B cell (primary cell): ENCODE data around the gene CHIT1. TPM values are rescaled to one million over a fixed set of nuclear protein-coding genes. Genes with fewer than 3 reads are reported as not detected.

Source experiments
- ATAC-seq: fragments of 200-7000 bp; cut with Tn5 transposase; one replicate; pipeline ENCODE4 v1.10.0; 2021; ENCODE audit warnings: low read depth, mild to moderate bottlenecking, moderate number of reproducible peaks, moderate library complexity
- CTCF ChIA-PET: fragments of 350-600 bp; sonication (Branson Sonifier 250); formaldehyde crosslinking; loops from one replicate; lab custom pipeline; 2021; ENCODE audit warnings: antibody characterized with exemption, inconsistent platforms; lab: Charles Lee
- POLR2A ChIA-PET: fragments of 350-600 bp; sonication (Branson Sonifier 250); formaldehyde crosslinking; loops from one replicate; lab custom pipeline; 2021; ENCODE audit warnings: antibody characterized with exemption; lab: Charles Lee
- DNase-seq: peaks from one replicate; pipeline ENCODE4 v3.0.0; 2013
- H2AFZ ChIP-seq: 2 replicates; pipeline ENCODE4 v1.6.1; 2012; ENCODE audit warnings: mild to moderate bottlenecking, low read depth, low read length; ENCODE audit not compliant: insufficient read depth, poor library complexity, severe bottlenecking
- H3K27ac ChIP-seq, 2 donors: 1 replicate in 1 of 2; 2 replicates in 1 of 2; pipeline ENCODE4 v1.5.1; 2012 to 2013; ENCODE audit warnings: low read length in 2 of 2, mild to moderate bottlenecking in 2 of 2, moderate library complexity in 1 of 2
- H3K27me3 ChIP-seq, 4 experiments: fragments of 200-600 bp in 1 of 4; sonication (generic) in 1 of 4; replicated peaks in 1 of 4; 1 replicate in 2 of 4; 2 replicates in 2 of 4; pipeline versions ENCODE4 v1.6.1 to v1.7.0; 2013 to 2016; ENCODE audit warnings: low read length in 3 of 4, mild to moderate bottlenecking in 2 of 4, mixed read lengths in 1 of 4, moderate library complexity in 1 of 4; ENCODE audit not compliant: insufficient read depth in 4 of 4, control insufficient read depth in 3 of 4; ENCODE audit errors: control extremely low read depth in 1 of 4
- H3K36me3 ChIP-seq, 2 experiments: replicated peaks in 1 of 2; 1 replicate in 1 of 2; 2 replicates in 1 of 2; pipeline versions ENCODE4 v1.6.1 to v1.7.1; 2013; ENCODE audit warnings: low read length in 1 of 2; ENCODE audit not compliant: insufficient read depth in 2 of 2, control insufficient read depth in 1 of 2; ENCODE audit errors: control extremely low read depth in 1 of 2, extremely low read depth in 1 of 2
- H3K4me1 ChIP-seq, 2 donors: fragments of 200-600 bp in 1 of 2; sonication (generic) in 1 of 2; 1 replicate in 1 of 2; 2 replicates in 1 of 2; pipeline versions ENCODE4 v1.5.1 to v1.6.1; 2013 to 2017; ENCODE audit warnings: low read length in 2 of 2; ENCODE audit not compliant: control insufficient read depth in 2 of 2, insufficient read depth in 2 of 2
- H3K4me2 ChIP-seq: replicated peaks from 2 replicates; pipeline ENCODE3; 2012; ENCODE audit warnings: mild to moderate bottlenecking, low read depth, low read length; ENCODE audit not compliant: poor library complexity, severe bottlenecking
- H3K4me3 ChIP-seq, 5 experiments: fragments of 200-600 bp in 1 of 5; sonication (generic) in 1 of 5; 1 replicate in 3 of 5; 2 replicates in 2 of 5; pipeline versions ENCODE4 v1.5.1 to v1.7.0; 2011 to 2016; ENCODE audit warnings: low read length in 4 of 5, mild to moderate bottlenecking in 4 of 5, low read depth in 2 of 5, control low read depth in 1 of 5, moderate library complexity in 1 of 5; ENCODE audit not compliant: insufficient read depth in 1 of 5; ENCODE audit errors: control extremely low read depth in 1 of 5, extremely low read depth in 1 of 5
- H3K79me2 ChIP-seq: fragments of 200-600 bp; sonication (generic); one replicate; pipeline ENCODE4 v1.6.0; 2016; ENCODE audit warnings: low read length; ENCODE audit not compliant: control insufficient read depth, insufficient read depth
- H3K9ac ChIP-seq: fragments of 200-600 bp; sonication (generic); 2 replicates; pipeline ENCODE4 v1.6.1; 2017; ENCODE audit warnings: mild to moderate bottlenecking, low read length, moderate library complexity
- H3K9me3 ChIP-seq, 3 donors: one replicate each; pipeline versions ENCODE4 v1.6.1 to v1.7.1; 2013; ENCODE audit warnings: low read length in 2 of 3; ENCODE audit not compliant: control insufficient read depth in 2 of 3, insufficient read depth in 1 of 3; ENCODE audit errors: control extremely low read depth in 1 of 3
- H4K20me1 ChIP-seq: 2 replicates; pipeline ENCODE4 v1.6.0; 2012; ENCODE audit warnings: mild to moderate bottlenecking, low read length; ENCODE audit not compliant: insufficient read depth, control insufficient read depth, poor library complexity, severe bottlenecking
- H3K27ac Mint-ChIP-seq: one replicate; pipeline ENCODE4 v1.8.0; 2021; ENCODE audit warnings: mixed read lengths
- H3K27me3 Mint-ChIP-seq: one replicate; pipeline ENCODE4 v1.8.0; 2021; ENCODE audit warnings: mixed read lengths
- H3K4me1 Mint-ChIP-seq: one replicate; pipeline ENCODE4 v1.8.0; 2021; ENCODE audit warnings: mixed read lengths
- H3K4me3 Mint-ChIP-seq: one replicate; pipeline ENCODE4 v1.8.0; 2021; ENCODE audit warnings: mixed read lengths
- H3K9me3 Mint-ChIP-seq: one replicate; pipeline ENCODE4 v1.8.0; 2022; ENCODE audit warnings: mixed read lengths; ENCODE audit not compliant: insufficient read depth
- CTCF ChIP-seq: fragments of 200-600 bp; IDR thresholded peaks from one replicate; pipeline ENCODE4 v1.8.0; 2022; ENCODE audit warnings: antibody characterized with exemption, mild to moderate bottlenecking
- EZH2 ChIP-seq: IDR thresholded peaks from 2 replicates; pipeline ENCODE4 v1.6.1; 2012; ENCODE audit warnings: borderline replicate concordance, low read depth, mild to moderate bottlenecking, moderate library complexity, low read length; ENCODE audit not compliant: insufficient read depth, poor library complexity, severe bottlenecking
- WGBS: methylation state at CpG from one replicate; pipeline ENCODE4 v1.1.5; 2013; ENCODE audit warnings: missing lambda C conversion rate; ENCODE audit not compliant: insufficient coverage; 5-methylcytosine and 5-hydroxymethylcytosine counted together
- intact Hi-C: fragments of 100-400 bp; cut with micrococcal nuclease; formaldehyde crosslinking; loops from one replicate; pipeline ENCODE4 v1.10.0; 2022
- polyA plus RNA-seq: library from polyadenylated mRNA; depleted of rRNA; stranded (reverse); fragments of >200 nt; gene quantifications from 2 replicates; pipeline ENCODE4 v1.2.3, GENCODE V29; 2012
- total RNA-seq, 2 donors: library from RNA; stranded (reverse); fragments of 120-200 nt in 1 of 2; gene quantifications; 1 replicate in 1 of 2; 2 replicates in 1 of 2; pipeline versions ENCODE4 v1.2.3 to v1.2.4, GENCODE V29; 2013 to 2022

CHIT1 gene
- total and polyA plus RNA-seq, 2 donors (not counting 1 experiment from before 2014, with no cell fraction given), result 2.0 to 8.2 TPM

- Mint-ChIP-seq H3K4me3 (peak overlapping the region; percentile 39), H3K27me3 (no peaks in the 10 kb centered on the region), H3K9me3 (no peaks in the 10 kb centered on the region), H3K27ac (peak overlapping the region; percentile 75), H3K4me1 (peaks cover 72% of the 10 kb centered on the region)
- Histone ChIP-seq H3K27me3 (no peaks in the 10 kb centered on the region), H3K4me1 (peaks cover 62 to 69% of the 10 kb centered on the region in 2 donors), H4K20me1 (no peaks in the 10 kb centered on the region), H3K4me2 (peak overlapping the region; percentile 67), H2AFZ (no peak overlapping the region), H3K27ac (peak overlapping the region in 1 of 2 donors; percentile 76), H3K79me2 (peaks cover 54% of the 10 kb centered on the region), H3K4me3 (no peak overlapping the region), H3K36me3 (no peaks in the 10 kb centered on the region), H3K9me3 (no peaks in the 10 kb centered on the region), H3K9ac (no peak overlapping the region)
- POLR2A ChIA-PET, result interaction anchor here (0.6 to 16.0 kb wide), 7 partner anchors 11 to 60 kb away, joined by 3 to 307 read pairs (median 12); partner anchors contain the start of gene BTG2
- ATAC-seq (no peak), DNase-seq (peak; percentile 16)
- WGBS, result 80% methylated on average over 8 of the region's 9 CpGs
- TF ChIP-seq CTCF, result no peak
- TF ChIP-seq EZH2, result no peak
- CTCF ChIA-PET, result interaction anchor here (1.3 to 37.7 kb wide), 8 partner anchors 8 to 59 kb away, joined by 4 to 1776 read pairs (median 16); partner anchors contain the start of genes BTG2 and FMOD
- intact Hi-C loops, result no loop called here
Measured at GRCh38 chr1:203276916-203277545, 47.6 kb upstream of the CHIT1 start.

- no peaks in the 10 kb centered on the region for H3K27me3 Mint-ChIP-seq
- Histone ChIP-seq H3K4me3 (no peak overlapping the region), H3K9ac (no peak overlapping the region), H3K36me3 (no peaks in the 10 kb centered on the region), H3K79me2 (peaks cover 61% of the 10 kb centered on the region), H4K20me1 (no peaks in the 10 kb centered on the region), H3K4me1 (peaks cover 64 to 72% of the 10 kb centered on the region in 2 donors), H2AFZ (no peak overlapping the region), H3K27ac (no peak overlapping the region), H3K4me2 (no peak overlapping the region), H3K9me3 (no peaks in the 10 kb centered on the region), H3K27me3 (no peaks in the 10 kb centered on the region)
- TF ChIP-seq CTCF, result no peak
- no peak for TF ChIP-seq EZH2
- no peak overlapping the region for H3K4me3 Mint-ChIP-seq
- intact Hi-C loops, result no loop called here
- H3K9me3 Mint-ChIP-seq, result no peaks in the 10 kb centered on the region
- ChIA-PET CTCF (interaction anchor here (0.7 to 37.7 kb wide), 8 partner anchors 9 to 86 kb away, joined by 4 to 1776 read pairs (median 14); partner anchors contain the start of genes BTG2 and FMOD), POLR2A (interaction anchor here (0.8 to 16.0 kb wide), 4 partner anchors 12 to 48 kb away, joined by 10 to 307 read pairs (median 223); partner anchors contain the start of gene BTG2)
- ATAC-seq (no peak), DNase-seq (peak; percentile 4)
- no peak overlapping the region for H3K27ac Mint-ChIP-seq
- peaks cover 75% of the 10 kb centered on the region for H3K4me1 Mint-ChIP-seq
- 93% methylated on average over 3 of the region's 5 CpGs for WGBS
Measured at GRCh38 chr1:203276408-203276807, 46.9 kb upstream of the CHIT1 start.
